Transverse colon (tissue), 3 donors: ENCODE data around the gene RWDD1.

Experiments used
- CTCF ChIP-seq, 5 experiments: fragments of 200-600 bp in 3 of 5; fragments of 450-650 bp in 2 of 5; sonication (generic) in 3 of 5; IDR thresholded peaks; 1 replicate in 2 of 5; 2 replicates in 3 of 5; pipeline ENCODE4 v1.5.1; 2016 to 2017; ENCODE audit warnings: antibody characterized with exemption in 5 of 5, inconsistent platforms in 3 of 5, mild to moderate bottlenecking in 2 of 5, moderate library complexity in 1 of 5
- EP300 ChIP-seq: sonication (generic); formaldehyde crosslinking; IDR thresholded peaks from one replicate; pipeline ENCODE4 v1.6.1; 2017; ENCODE audit warnings: antibody characterized with exemption, low read depth

GRCh38 chr6:116545651-116546050 lies 25.7 kb upstream of the RWDD1 start, which contains the start of gene TRAPPC3L:
- TF ChIP-seq CTCF (IDR thresholded peaks at IDR 0.05) (no peak), EP300 (no peak)
